GM19395 (cell line): Measurements from ENCODE around the gene GPR137C.

Experiments
- ATAC-seq: cut with Tn5 transposase; IDR thresholded peaks from one replicate; pipeline ENCODE4 v1.9.1; 2021; ENCODE audit warnings: mild to moderate bottlenecking, moderate library complexity; ENCODE audit not compliant: unreplicated experiment

Gene GPR137C

DNA sequence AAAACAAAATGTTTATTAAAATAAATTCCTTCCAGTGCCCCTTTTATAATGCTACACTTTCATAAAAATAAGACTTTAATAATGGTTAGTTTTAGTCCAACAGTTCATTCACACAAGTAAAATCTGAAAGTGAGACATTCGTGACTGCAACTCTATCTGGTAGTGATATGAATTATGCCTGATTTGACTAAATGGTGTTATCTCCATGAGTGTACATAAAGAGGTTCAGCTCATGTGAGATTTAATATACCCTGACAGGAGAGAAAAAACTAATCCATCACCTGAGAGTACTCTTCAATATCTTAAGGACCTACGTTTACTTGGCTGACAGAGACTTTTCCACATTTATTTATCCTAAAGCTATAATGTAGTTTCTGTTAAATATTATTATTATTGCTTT is 108.7 kb downstream of the GPR137C start:
- ATAC-seq = no peak

DNA sequence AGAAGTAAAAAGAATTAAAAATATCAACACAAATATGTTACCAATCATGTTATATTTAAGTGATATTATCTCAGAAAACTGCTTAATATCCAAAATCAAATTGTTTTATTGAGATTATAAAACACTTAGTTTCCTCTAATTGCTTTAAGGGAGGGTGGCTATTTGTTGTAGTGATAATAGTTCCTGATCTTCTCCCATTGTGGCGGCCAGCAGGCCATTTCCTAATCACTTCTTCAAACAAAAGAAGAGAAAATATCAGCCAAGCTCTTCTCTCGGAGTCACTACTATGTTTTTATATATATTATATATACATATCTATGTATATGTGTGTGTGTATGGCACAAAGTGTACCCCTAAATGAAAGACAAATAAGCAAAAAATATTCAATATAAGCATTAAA is 111.2 kb downstream of the GPR137C start:
- ATAC-seq = no peak

DNA sequence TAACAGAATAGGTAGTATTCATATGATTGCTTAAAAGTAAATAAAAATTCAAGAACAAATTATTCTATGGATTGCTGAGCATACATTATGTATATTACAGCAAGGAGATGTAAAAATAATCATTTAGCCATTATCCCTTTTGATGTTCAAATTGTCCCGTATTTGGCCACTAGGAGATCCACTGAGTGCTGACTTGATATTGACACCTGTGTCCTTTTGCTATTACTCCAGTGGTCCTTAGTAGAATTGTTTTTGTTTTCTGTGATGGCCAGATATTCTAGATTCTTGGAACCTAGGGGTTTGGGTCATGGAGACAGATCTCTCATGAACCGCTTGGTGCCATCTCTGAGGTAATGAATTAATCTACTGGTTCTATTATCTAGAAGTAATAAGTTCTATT is 126.0 kb downstream of the GPR137C start:
- ATAC-seq = no peak

DNA sequence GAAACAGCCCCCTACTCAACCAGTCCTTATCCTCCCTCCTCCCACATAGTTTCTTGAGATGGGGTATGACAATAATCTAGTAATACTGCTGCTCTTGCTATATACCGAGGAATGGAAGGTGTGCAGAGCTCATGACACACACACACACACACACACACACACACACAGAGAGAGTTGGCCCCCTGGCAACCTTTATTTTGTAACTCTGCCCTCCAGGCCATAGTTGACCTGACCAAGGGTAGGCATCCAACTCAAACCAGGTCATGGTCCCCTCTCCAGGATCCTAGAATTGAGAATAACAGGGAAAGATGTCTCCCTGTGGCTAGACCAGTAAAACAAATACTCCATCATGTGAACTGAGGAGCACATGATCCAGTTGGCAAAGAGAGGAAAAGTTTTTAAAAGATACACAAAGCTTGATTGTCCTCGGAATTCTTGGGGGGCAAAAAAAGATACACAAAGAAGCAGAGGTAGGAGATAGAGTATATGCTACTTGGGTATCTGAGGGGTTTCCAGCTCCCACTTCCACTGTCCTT is 131.4 kb downstream of the GPR137C start:
- ATAC-seq = no peak

DNA sequence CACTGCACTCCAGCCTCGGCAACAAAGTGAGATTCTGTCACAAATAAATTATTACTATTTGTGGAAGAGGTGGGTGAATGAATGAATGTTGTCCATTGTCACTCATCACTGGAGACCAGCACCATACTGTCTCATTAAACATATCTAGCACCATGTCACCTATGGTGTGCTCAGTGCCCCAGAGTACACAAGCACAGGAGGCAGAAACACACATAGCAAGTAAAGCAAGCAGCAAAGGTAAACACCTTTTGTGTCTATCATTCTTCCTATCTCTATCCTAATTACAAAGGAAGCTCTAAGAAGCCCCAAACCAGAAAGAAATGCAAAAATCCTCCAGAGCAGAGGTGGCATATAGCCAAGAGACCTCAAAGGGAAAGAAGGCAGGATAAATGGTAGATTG is 133.5 kb downstream of the GPR137C start:
- no peak for ATAC-seq
